ENCODE measurements around the gene MFSD6L.

MFSD6L gene

DNA sequence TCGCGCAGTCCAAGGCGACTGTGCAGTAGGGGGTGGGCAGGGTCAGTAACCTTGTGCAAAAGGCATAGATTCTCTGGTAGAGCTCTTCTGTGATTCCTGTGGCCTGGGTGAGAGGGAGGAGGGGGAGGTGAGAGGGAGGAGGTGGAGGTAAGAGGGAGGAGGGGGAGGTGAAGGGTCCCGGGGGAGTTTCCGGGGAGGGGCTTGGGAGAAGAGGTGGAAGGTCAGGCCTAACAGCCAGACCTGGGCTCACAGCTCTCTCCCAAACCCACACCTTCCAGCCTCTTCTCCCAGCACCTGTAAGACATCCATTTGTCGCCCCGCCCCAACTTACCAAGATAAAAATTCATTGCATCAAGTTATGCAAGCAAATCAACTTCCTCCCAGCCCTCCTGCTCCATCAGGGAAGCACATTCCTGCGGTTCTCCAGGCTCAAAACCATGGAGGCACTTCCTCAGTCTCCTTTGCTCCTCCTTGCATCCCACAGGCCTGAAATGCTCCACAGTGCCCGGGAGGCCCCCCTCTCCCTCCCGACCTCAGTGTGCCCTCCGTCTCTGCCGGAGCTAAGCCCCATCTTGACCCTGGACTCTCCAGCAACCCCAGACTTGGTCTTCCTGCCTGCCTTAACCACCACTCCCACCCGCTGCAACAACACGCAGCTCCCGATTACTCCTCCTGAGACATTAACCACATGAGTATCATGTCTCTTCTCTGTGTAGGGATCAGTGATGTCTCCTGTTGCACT lies 37.8 kb upstream of the MFSD6L start:
- Histone ChIP-seq H3K27ac (ENCODE audit: low read depth, low read length) (no peak overlapping the region), H3K9ac (ENCODE audit: low read length) (no peak overlapping the region), H4K20me1 (ENCODE audit: low read depth, low read length) (no peaks in the 10 kb centered on the region), H2AFZ (ENCODE audit: low read depth, low read length, severe bottlenecking) (no peak overlapping the region), H3K4me3 (ENCODE audit: insufficient read depth, low read length, poor library complexity, severe bottlenecking) (no peak overlapping the region), H3K9me3 (ENCODE audit: insufficient read depth, low read length) (no peaks in the 10 kb centered on the region), H3K79me2 (ENCODE audit: insufficient read depth, low read length) (no peaks in the 10 kb centered on the region), H3F3A (ENCODE audit: insufficient read depth) (no peaks in the 10 kb centered on the region), H3K9me2 (replicated peaks; ENCODE audit: insufficient read depth, low read length) (no peaks in the 10 kb centered on the region), H3K4me2 (ENCODE audit: low read depth, low read length, poor library complexity, severe bottlenecking) (no peak overlapping the region), H3K36me3 (ENCODE audit: low read length) (no peaks in the 10 kb centered on the region), H3K27me3 (ENCODE audit: low read length) (no peaks in the 10 kb centered on the region)
- TF ChIP-seq, protein P1, sequence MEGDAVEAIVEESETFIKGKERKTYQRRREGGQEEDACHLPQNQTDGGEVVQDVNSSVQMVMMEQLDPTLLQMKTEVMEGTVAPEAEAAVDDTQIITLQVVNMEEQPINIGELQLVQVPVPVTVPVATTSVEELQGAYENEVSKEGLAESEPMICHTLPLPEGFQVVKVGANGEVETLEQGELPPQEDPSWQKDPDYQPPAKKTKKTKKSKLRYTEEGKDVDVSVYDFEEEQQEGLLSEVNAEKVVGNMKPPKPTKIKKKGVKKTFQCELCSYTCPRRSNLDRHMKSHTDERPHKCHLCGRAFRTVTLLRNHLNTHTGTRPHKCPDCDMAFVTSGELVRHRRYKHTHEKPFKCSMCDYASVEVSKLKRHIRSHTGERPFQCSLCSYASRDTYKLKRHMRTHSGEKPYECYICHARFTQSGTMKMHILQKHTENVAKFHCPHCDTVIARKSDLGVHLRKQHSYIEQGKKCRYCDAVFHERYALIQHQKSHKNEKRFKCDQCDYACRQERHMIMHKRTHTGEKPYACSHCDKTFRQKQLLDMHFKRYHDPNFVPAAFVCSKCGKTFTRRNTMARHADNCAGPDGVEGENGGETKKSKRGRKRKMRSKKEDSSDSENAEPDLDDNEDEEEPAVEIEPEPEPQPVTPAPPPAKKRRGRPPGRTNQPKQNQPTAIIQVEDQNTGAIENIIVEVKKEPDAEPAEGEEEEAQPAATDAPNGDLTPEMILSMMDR (IDR thresholded peaks at IDR 0.05; ENCODE audit: insufficient read depth, low read length, poor library complexity, severe bottlenecking): no peak
- no peak for TF ChIP-seq EZH2phosphoT487 (conservative IDR thresholded peaks at IDR 0.05; ENCODE audit: low read length)

DNA sequence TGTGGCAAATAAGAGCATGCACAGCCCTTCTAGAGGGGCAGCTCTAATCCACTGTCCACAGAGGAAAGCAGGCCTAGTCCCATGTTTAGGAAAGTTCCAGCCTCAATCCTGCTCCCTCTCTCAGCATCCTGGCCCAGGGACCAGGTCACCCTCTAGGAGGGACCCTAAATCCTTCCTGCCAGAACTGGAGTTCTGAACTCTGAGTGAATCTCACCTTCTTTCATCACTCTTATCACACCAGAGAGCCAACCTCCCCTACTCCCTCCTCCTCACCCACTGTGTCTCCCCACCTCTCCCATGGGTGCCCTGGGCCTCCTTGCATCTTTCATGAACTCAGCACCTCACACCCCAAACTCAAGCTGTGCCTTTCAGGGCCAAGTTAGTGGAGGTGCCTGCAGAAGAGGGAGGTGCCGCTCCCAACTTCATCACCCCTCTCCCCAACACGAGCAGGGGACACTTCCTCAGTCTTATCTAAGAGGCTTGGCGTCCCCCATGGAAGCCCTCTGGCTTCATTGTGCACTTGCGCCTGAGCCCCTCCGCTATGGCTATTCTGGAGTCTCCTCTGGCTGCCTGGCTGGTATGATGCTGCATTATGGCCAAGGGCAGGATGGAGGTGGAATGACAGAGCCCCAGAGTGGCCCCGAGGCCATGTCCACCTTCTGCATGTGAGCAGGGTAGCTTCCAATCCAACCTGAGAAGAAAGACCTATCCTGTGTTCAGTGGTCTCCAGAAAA lies 36.6 kb upstream of the MFSD6L start:
- Histone ChIP-seq H2AFZ (ENCODE audit: low read depth, low read length, severe bottlenecking) (no peak overlapping the region), H3K27me3 (ENCODE audit: low read length) (no peaks in the 10 kb centered on the region), H3K4me3 (ENCODE audit: insufficient read depth, low read length, poor library complexity, severe bottlenecking) (no peak overlapping the region), H3K36me3 (ENCODE audit: low read length) (no peaks in the 10 kb centered on the region), H3K79me2 (ENCODE audit: insufficient read depth, low read length) (no peaks in the 10 kb centered on the region), H3K27ac (ENCODE audit: low read depth, low read length) (no peak overlapping the region), H4K20me1 (ENCODE audit: low read depth, low read length) (no peaks in the 10 kb centered on the region), H3K9ac (ENCODE audit: low read length) (no peak overlapping the region), H3K9me3 (ENCODE audit: insufficient read depth, low read length) (no peaks in the 10 kb centered on the region), H3F3A (ENCODE audit: insufficient read depth) (no peaks in the 10 kb centered on the region), H3K9me2 (replicated peaks; ENCODE audit: insufficient read depth, low read length) (no peaks in the 10 kb centered on the region), H3K4me2 (ENCODE audit: low read depth, low read length, poor library complexity, severe bottlenecking) (no peak overlapping the region)
- no peak for TF ChIP-seq EZH2phosphoT487 (conservative IDR thresholded peaks at IDR 0.05; ENCODE audit: low read length)

DNA sequence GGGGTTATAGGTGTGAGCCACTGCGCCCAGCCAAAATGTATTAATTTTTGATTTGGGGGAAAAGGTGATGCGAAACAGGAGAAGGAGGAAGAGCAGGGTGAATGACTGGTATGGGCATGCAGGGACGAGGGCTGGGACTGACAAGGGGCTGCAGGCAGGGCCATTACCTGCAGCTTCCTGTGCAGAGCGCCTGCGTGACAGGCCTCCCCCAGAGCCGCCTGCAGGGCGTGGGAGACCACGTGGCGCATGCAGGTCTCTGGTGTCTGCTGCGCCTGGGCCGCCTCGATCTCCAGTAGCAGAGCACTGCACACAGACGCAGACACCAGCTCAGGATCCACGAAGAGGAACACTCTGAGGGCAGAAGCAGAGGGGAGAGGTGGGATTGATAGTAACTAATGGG lies 35.9 kb upstream of the MFSD6L start:
- H3K9ac ChIP-seq (ENCODE audit: low read length): no peak overlapping the region
- H3K4me2 ChIP-seq (ENCODE audit: low read depth, low read length, poor library complexity, severe bottlenecking): no peak overlapping the region
- H3K9me2 ChIP-seq (replicated peaks; ENCODE audit: insufficient read depth, low read length): no peaks in the 10 kb centered on the region
- H3K27ac ChIP-seq (ENCODE audit: low read depth, low read length): no peak overlapping the region
- H3F3A ChIP-seq (ENCODE audit: insufficient read depth): no peaks in the 10 kb centered on the region
- H3K79me2 ChIP-seq (ENCODE audit: insufficient read depth, low read length): no peaks in the 10 kb centered on the region
- no peak overlapping the region for H3K4me3 ChIP-seq (ENCODE audit: insufficient read depth, low read length, poor library complexity, severe bottlenecking)
- no peak overlapping the region for H2AFZ ChIP-seq (ENCODE audit: low read depth, low read length, severe bottlenecking)
- H3K36me3 ChIP-seq (ENCODE audit: low read length): no peaks in the 10 kb centered on the region
- no peaks in the 10 kb centered on the region for H3K27me3 ChIP-seq (ENCODE audit: low read length)
- H4K20me1 ChIP-seq (ENCODE audit: low read depth, low read length): no peaks in the 10 kb centered on the region
- TF ChIP-seq, protein P1 (IDR thresholded peaks at IDR 0.05; ENCODE audit: insufficient read depth, low read length, poor library complexity, severe bottlenecking): no peak
- TF ChIP-seq EZH2phosphoT487 (conservative IDR thresholded peaks at IDR 0.05; ENCODE audit: low read length): no peak
- H3K9me3 ChIP-seq (ENCODE audit: insufficient read depth, low read length): no peaks in the 10 kb centered on the region

Data from SU-DHL-6 (cell line).